Adrenal gland (tissue), 12 donors: ENCODE data around the gene AGBL4. TPM values are rescaled to one million over a fixed set of nuclear protein-coding genes. Genes with fewer than 3 reads are reported as not detected.

ENCODE experiments used
- DNase-seq, 7 donors: peaks; one replicate each; pipeline ENCODE4 v3.0.0-alpha.2; 2019 to 2020
- H3K27ac ChIP-seq, 5 donors: fragments of 200-600 bp; sonication (generic) in 4 of 5; 1 replicate in 3 of 5; 2 replicates in 2 of 5; pipeline versions ENCODE4 v1.5.1 to v1.8.0; 2016 to 2020; ENCODE audit warnings: mild to moderate bottlenecking in 1 of 5
- H3K27me3 ChIP-seq: fragments of 200-600 bp; 2 replicates; pipeline ENCODE4 v1.8.0; 2021
- H3K36me3 ChIP-seq, 2 donors: fragments of 200-600 bp; replicated peaks in 1 of 2; 1 replicate in 1 of 2; 2 replicates in 1 of 2; pipeline versions ENCODE4 v1.5.1 to v1.8.0; 2018 to 2022
- H3K4me1 ChIP-seq, 2 donors: fragments of 200-600 bp; replicated peaks in 1 of 2; 1 replicate in 1 of 2; 2 replicates in 1 of 2; pipeline versions ENCODE4 v1.5.1 to v1.8.0; 2018 to 2021
- H3K4me3 ChIP-seq, 4 donors: fragments of 200-600 bp; sonication (generic) in 3 of 4; one replicate each; pipeline ENCODE4 v1.5.1; 2016 to 2018
- H3K9me3 ChIP-seq, 3 donors: fragments of 200-600 bp; sonication (generic) in 1 of 3; replicated peaks in 1 of 3; 1 replicate in 2 of 3; 2 replicates in 1 of 3; pipeline versions ENCODE4 v1.5.1 to v1.8.0; 2016 to 2021
- CTCF ChIP-seq, 6 experiments: fragments of 450-650 bp in 4 of 6; fragments of 200-600 bp in 2 of 6; sonication (generic) in 1 of 6; IDR thresholded peaks; 1 replicate in 5 of 6; 2 replicates in 1 of 6; pipeline versions ENCODE4 v1.5.1 to v1.8.0; 2016 to 2021; ENCODE audit warnings: antibody characterized with exemption in 6 of 6, mild to moderate bottlenecking in 2 of 6, moderate library complexity in 1 of 6
- POLR2A ChIP-seq, 2 donors: fragments of 450-650 bp; IDR thresholded peaks; one replicate each; pipeline ENCODE4 v1.6.1; 2017; ENCODE audit warnings: antibody characterized with exemption in 2 of 2, mild to moderate bottlenecking in 2 of 2, moderate library complexity in 1 of 2
- WGBS, 4 donors: extraction: QIAGEN DNeasy Blood & Tissue Kit in 2 of 4; methylation state at CpG; one replicate each; pipeline versions ENCODE4 v1.1.5 to v1.1.7; 2013 to 2017; 5-methylcytosine and 5-hydroxymethylcytosine counted together
- intact Hi-C, 2 donors: fragments of 100-400 bp; cut with DNase I; formaldehyde crosslinking; loops; one replicate each; pipeline versions ENCODE4 v1.14.1 to v1.15.0; 2022 to 2023
- polyA plus RNA-seq, 3 donors: library from polyadenylated mRNA; stranded (reverse); fragments of 200-250 nt in 2 of 3; fragments of 350-450 nt in 1 of 3; fragmentation: Illumina TruSeq in 1 of 3; extraction: RNeasy Lipid Tissue Mini Kit (QIAGEN cat#74804) in 1 of 3; gene quantifications; one replicate each; pipeline ENCODE4 v1.2.3, GENCODE V29; 2013 to 2014
- total RNA-seq, 9 donors: library from RNA; depleted of rRNA in 4 of 9; stranded (reverse); fragments of >200 nt in 4 of 9; fragments of 120-200 nt in 1 of 9; fragmentation: NEBNext Ultra II Directional in 1 of 9; extraction: Animal tissue kit (Norgen Biotek cat#: 25700) in 1 of 9; gene quantifications; one replicate each; pipeline versions ENCODE4 v1.1.0 to v1.2.4, GENCODE V29; 2013 to 2023
- donor health status: healthy with polysubstance abuse.
- donor health status: Bipolar disorder and iron deficiency.
- donor health status: DM: yes; HTN: yes; CAD: no.
- donor health status: DM: no; HTN: no; CAD: no.
- donor health status: DM: no; HTN: no; CAD: no.
- donor health status: DM: yes; HTN: yes; CAD: no.

AGBL4 gene
- total and polyA plus RNA-seq, 12 donors = 0.10 to 1.9 (median 0.80) TPM; not detected in 2

GRCh38 chr1:48649880-48650279, 1373.9 kb downstream of the AGBL4 start:
- Histone ChIP-seq H3K36me3 (no peaks in the 10 kb centered on the region), H3K27ac (no peak overlapping the region), H3K9me3 (no peaks in the 10 kb centered on the region), H3K4me3 (no peak overlapping the region), H3K4me1 (no peaks in the 10 kb centered on the region), H3K27me3 (no peaks in the 10 kb centered on the region)
- intact Hi-C loops = no loop called here
- TF ChIP-seq POLR2A (IDR thresholded peaks at IDR 0.05) (no peak), CTCF (IDR thresholded peaks at IDR 0.05) (no peak)
- WGBS, 4 donors = 78 to 92% (median 88%) methylated on average over 3 of the region's 3 CpGs
- peak in 1 of 7 donors; percentile 56 for DNase-seq

GRCh38 chr1:48645883-48646282, 1377.9 kb downstream of the AGBL4 start:
- TF ChIP-seq POLR2A (IDR thresholded peaks at IDR 0.05) (no peak), CTCF (IDR thresholded peaks at IDR 0.05) (no peak)
- intact Hi-C loops = no loop called here
- H3K27me3 ChIP-seq = no peaks in the 10 kb centered on the region

GRCh38 chr1:48644905-48645605, 1378.7 kb downstream of the AGBL4 start:
- intact Hi-C loops = no loop called here
- no peak for TF ChIP-seq CTCF (IDR thresholded peaks at IDR 0.05)
- TF ChIP-seq POLR2A (IDR thresholded peaks at IDR 0.05) = no peak

More at GRCh38 chr1:48645883-48646282, 1377.9 kb downstream of the AGBL4 start:
- no peaks in the 10 kb centered on the region for H3K36me3 ChIP-seq
- peak overlapping the region in 1 of 5 donors; percentile 30 for H3K27ac ChIP-seq
- WGBS, 4 donors = 77 to 87% (median 83%) methylated on average over 4 of the region's 4 CpGs
- H3K4me1 ChIP-seq = no peaks in the 10 kb centered on the region
- no peak overlapping the region for H3K4me3 ChIP-seq
- H3K9me3 ChIP-seq = no peaks in the 10 kb centered on the region
- DNase-seq = peak in 1 of 7 donors; percentile 91

GRCh38 chr1:48644190-48644900, 1379.4 kb downstream of the AGBL4 start:
- 89 to 92% (median 90%) methylated on average over 7 of the region's 7 CpGs for WGBS, 4 donors

More at GRCh38 chr1:48644905-48645605, 1378.7 kb downstream of the AGBL4 start:
- peak in 1 of 7 donors; percentile 78 for DNase-seq
- no peaks in the 10 kb centered on the region for H3K27me3 ChIP-seq
- peak overlapping the region in 1 of 5 donors; percentile 30 for H3K27ac ChIP-seq
- H3K36me3 ChIP-seq = no peaks in the 10 kb centered on the region
- H3K4me3 ChIP-seq = no peak overlapping the region
- no peaks in the 10 kb centered on the region for H3K4me1 ChIP-seq
- 67 to 82% (median 70%) methylated on average over 2 to 3 of the region's 3 CpGs for WGBS, 4 donors
- no peaks in the 10 kb centered on the region for H3K9me3 ChIP-seq

More at GRCh38 chr1:48644190-48644900, 1379.4 kb downstream of the AGBL4 start:
- H3K4me1 ChIP-seq = no peaks in the 10 kb centered on the region
- no peak for DNase-seq
- TF ChIP-seq POLR2A (IDR thresholded peaks at IDR 0.05) = no peak
- TF ChIP-seq CTCF (IDR thresholded peaks at IDR 0.05) = no peak
- no peaks in the 10 kb centered on the region for H3K27me3 ChIP-seq
- H3K27ac ChIP-seq = no peak overlapping the region
- no peaks in the 10 kb centered on the region for H3K36me3 ChIP-seq
- no peaks in the 10 kb centered on the region for H3K9me3 ChIP-seq
- intact Hi-C loops = no loop called here
- no peak overlapping the region for H3K4me3 ChIP-seq
